Kidney glomerular epithelial cell (primary cell): ENCODE measurements around the gene LRRN4CL.
A peak's percentile ranks its signal among the peaks of the same experiment; 100 is the strongest.

Experiments
- DNase-seq: peaks from one replicate; lab custom pipeline; 2025; lab: John Stamatoyannopoulos, UW

The LRRN4CL gene

GRCh38 chr11:62646825-62647608, 42.3 kb downstream of the LRRN4CL start:
- DNase-seq = no peak

- peak; percentile 96 for DNase-seq
These were observed 43.1 kb downstream of the LRRN4CL start, which contains the start of gene GANAB for GRCh38 chr11:62645946-62646824. GANAB (minus strand) TSS chr11:62646613; CDS start chr11:62646599, 14 bp downstream.

DNA sequence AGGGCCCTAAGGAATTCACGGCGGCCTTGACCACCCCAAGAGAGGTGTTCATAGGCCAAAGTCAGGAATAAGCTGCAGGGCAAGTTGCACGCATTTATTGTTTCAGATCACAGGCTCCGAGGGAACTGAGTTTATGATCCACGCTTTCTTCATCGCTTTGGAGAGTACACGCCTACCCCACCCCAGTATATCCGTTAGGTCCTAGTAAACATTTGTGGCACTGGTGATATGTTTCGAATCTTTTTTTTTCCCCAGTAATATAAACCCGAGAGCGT, 43.7 kb downstream of the LRRN4CL start:
- no peak for DNase-seq

DNA sequence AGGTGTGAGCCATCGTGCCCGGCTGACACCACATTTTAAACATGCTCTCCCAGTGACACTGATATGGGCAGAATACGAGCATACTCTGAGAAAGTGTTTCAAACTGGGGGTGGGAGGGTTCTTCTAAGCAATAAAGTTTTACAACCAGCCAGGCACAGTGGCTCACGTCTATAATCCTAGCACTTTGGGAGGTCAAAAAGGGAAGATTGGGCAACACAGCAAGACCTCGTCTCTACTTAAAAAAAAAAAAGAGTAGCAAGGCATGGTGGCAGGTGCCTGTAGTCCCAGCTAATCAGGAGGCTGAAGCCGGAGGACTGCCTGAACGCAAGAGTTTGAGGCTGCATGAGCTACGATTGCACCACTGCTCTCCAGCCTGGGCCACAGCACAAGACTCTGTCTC, 45.1 kb downstream of the LRRN4CL start:
- no peak for DNase-seq
